ENCODE measurements around the gene PCDHGA1. TPM values are rescaled to one million over a fixed set of nuclear protein-coding genes. Genes with fewer than 3 reads are reported as not detected.
"Not testable (repeated sequence)": the region's sequence is repeated elsewhere in the genome, so short reads cannot be mapped to it uniquely, and the experiment has no call there.

Gene PCDHGA1
- total and polyA plus RNA-seq, 9 of the 15 experiments (the other 6 are each of a cell fraction or from before 2014, with no cell fraction given), result 0.05 to 0.26 (median 0.18) TPM; not detected in 2

GRCh38 chr5:141432726-141433125 lies 102.4 kb downstream of the PCDHGA1 start:
- 18% methylated on average over 19 of the region's 29 CpGs for WGBS (ENCODE audit: insufficient coverage, low coverage, missing lambda C conversion rate)
- not testable (repeated sequence) for H3K9me1 ChIP-seq (ENCODE audit: control insufficient read depth, insufficient read depth, low read length)

More at GRCh38 chr5:141432726-141433125, 102.4 kb downstream of the PCDHGA1 start:
- H2AFZ ChIP-seq (ENCODE audit: low read depth, low read length); H3K36me3 ChIP-seq (ENCODE audit: control insufficient read depth, insufficient read depth, low read length); intact Hi-C loops (cut with micrococcal nuclease); ATAC-seq; H4K20me1 ChIP-seq (replicated peaks; ENCODE audit: control insufficient read depth, insufficient read depth, low read length); H3K79me2 ChIP-seq (ENCODE audit: control insufficient read depth, insufficient read depth, low read length); FAIRE-seq; H3K9ac ChIP-seq (ENCODE audit: insufficient read depth in 1 of 2, low read depth in 2 of 2, low read length in 2 of 2); H3K27ac ChIP-seq (ENCODE audit: extremely low read depth, low read depth, low read length); BruUV-seq (replicated peaks); DNase-seq (ENCODE audit: extremely low read depth in 1 of 4, low spot score in 3 of 4); H3K9me3 ChIP-seq (replicated peaks; ENCODE audit: control insufficient read depth, insufficient read depth, low read depth, low read length); H3K4me2 ChIP-seq (ENCODE audit: insufficient read depth, low read length); CTCF ChIA-PET (ENCODE audit: low intra/inter-chr PET ratio); POLR2A ChIA-PET; in situ Hi-C loops (cut with MboI); H3K4me3 ChIP-seq: not testable (repeated sequence)
- H3K4me1 ChIP-seq (replicated peaks in 1 of 2; ENCODE audit: control insufficient read depth in 2 of 2, insufficient read depth in 2 of 2, low read length in 2 of 2), result peaks cover 0 to 20% of the 10 kb centered on the region in 2 experiments; a peak in 2 of 5 replicates
- TF ChIP-seq ZBTB33 (CRISPR knock-in tag; IDR thresholded peaks at IDR 0.05), result peak; percentile 49; the same call in 1 of the 2 replicates
- H3K27me3 ChIP-seq (ENCODE audit: control insufficient read depth in 2 of 2, insufficient read depth in 2 of 2, low read length in 2 of 2), result peaks cover 4 to 26% of the 10 kb centered on the region in 2 experiments; a peak in 3 of 5 replicates

Measured in K562 (cell line).